ENCODE data around the gene GARRE1.

- no peak for TF ChIP-seq CTCF (IDR thresholded peaks at IDR 0.05)
- TF ChIP-seq POLR2A (IDR thresholded peaks at IDR 0.05), result no peak
These were observed 36.9 kb downstream of the GARRE1 start for GRCh38 chr19:34291235-34291634.

Measured in right lobe of liver (tissue), 4 donors.